Hematopoietic multipotent progenitor cell treated with erythropoietin and hydrocortisone succinate and interleukin-3 and kit ligand, for 4 days (in vitro differentiated cells): Measurements from ENCODE around the gene ZFP3.
"Not testable (repeated sequence)": the region's sequence is repeated elsewhere in the genome, so short reads cannot be mapped to it uniquely, and the experiment has no call there.

Source experiments
- DNase-seq: peaks from one replicate; pipeline ENCODE4 v3.0.0-alpha.2; 2015

ZFP3 gene

GRCh38 chr17:5126719-5127488, 48.6 kb downstream of the ZFP3 start:
- no peak for DNase-seq

GRCh38 chr17:5127910-5128309, 49.6 kb downstream of the ZFP3 start:
- no peak for DNase-seq

GRCh38 chr17:5128387-5128786, 50.1 kb downstream of the ZFP3 start:
- not testable (repeated sequence) for DNase-seq

- no peak for DNase-seq
Observed at GRCh38 chr17:5128905-5129535, 50.8 kb downstream of the ZFP3 start.

- not testable (repeated sequence) for DNase-seq
Observed at GRCh38 chr17:5129770-5130169, 51.5 kb downstream of the ZFP3 start.

GRCh38 chr17:5130261-5130660, 52.0 kb downstream of the ZFP3 start:
- DNase-seq = not testable (repeated sequence)

GRCh38 chr17:5130687-5131086, 52.4 kb downstream of the ZFP3 start:
- not testable (repeated sequence) for DNase-seq

GRCh38 chr17:5131146-5131715, 53.0 kb downstream of the ZFP3 start:
- DNase-seq = no peak

GRCh38 chr17:5131799-5132502, 53.7 kb downstream of the ZFP3 start:
- not testable (repeated sequence) for DNase-seq

- not testable (repeated sequence) for DNase-seq
Observed at GRCh38 chr17:5132503-5133225, 54.4 kb downstream of the ZFP3 start.

- DNase-seq = no peak
Observed at GRCh38 chr17:5133311-5133710, 55.0 kb downstream of the ZFP3 start.

GRCh38 chr17:5133961-5134360, 55.7 kb downstream of the ZFP3 start:
- DNase-seq = not testable (repeated sequence)

GRCh38 chr17:5134571-5134970, 56.3 kb downstream of the ZFP3 start:
- DNase-seq = not testable (repeated sequence)

GRCh38 chr17:5135131-5135712, 57.0 kb downstream of the ZFP3 start:
- not testable (repeated sequence) for DNase-seq

GRCh38 chr17:5135726-5136579, 57.7 kb downstream of the ZFP3 start:
- DNase-seq = no peak

GRCh38 chr17:5136580-5137412, 58.5 kb downstream of the ZFP3 start:
- DNase-seq = not testable (repeated sequence)

- DNase-seq = not testable (repeated sequence)
Observed at GRCh38 chr17:5137511-5138197, 59.4 kb downstream of the ZFP3 start.

- not testable (repeated sequence) for DNase-seq
Observed at GRCh38 chr17:5138198-5138544, 59.9 kb downstream of the ZFP3 start.

- DNase-seq = no peak
Observed at GRCh38 chr17:5138616-5139457, 60.6 kb downstream of the ZFP3 start.
